ENCODE results near the gene ARX. TPM values are rescaled to one million over a fixed set of nuclear protein-coding genes. Genes with fewer than 3 reads are reported as not detected.

ARX gene
- total RNA-seq, 2 donors from 2014 or later = 1.0 TPM; not detected in 1

DNA sequence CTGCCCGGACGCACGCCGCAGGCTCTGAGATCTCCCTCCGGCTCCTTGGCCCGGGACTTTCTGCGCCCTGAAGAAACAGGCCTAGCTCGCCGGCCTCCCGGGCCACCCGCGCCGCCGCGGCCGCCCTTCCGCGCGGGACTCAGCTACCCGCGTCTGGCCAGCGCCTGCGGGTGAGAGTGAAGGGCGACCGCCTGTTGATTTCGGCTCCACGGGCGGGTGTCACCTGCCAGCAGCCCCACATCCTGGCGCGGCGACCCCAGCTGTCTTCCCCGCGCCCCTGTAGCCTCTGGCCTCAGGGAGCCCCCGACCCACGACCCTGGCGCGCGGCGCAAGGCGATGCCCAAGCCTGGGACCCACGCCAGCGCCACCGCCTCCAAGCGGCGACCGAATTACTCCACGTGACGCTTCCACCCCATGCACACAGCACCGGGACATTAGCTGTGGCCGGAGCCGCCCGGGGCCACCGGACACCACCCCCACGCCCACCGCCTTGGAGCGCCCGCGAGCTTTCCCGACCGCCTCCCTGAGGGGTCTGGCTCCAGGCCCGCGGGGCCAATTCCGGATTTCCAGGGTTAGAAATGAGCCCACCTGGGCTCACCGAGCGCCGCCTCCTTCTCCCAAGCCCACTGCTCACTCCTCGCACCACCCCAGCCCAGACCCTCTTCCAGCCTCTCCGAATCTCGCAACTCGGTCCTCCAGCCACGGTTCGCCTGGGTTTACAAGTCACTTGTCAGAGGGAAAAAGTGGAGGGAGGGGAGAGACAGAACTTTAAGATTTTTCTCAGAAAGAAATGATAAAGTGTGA lies 10.2 kb downstream of the ARX start:
- TF ChIP-seq POLR2A (IDR thresholded peaks at IDR 0.05) = no peak
- TF ChIP-seq, protein P1, sequence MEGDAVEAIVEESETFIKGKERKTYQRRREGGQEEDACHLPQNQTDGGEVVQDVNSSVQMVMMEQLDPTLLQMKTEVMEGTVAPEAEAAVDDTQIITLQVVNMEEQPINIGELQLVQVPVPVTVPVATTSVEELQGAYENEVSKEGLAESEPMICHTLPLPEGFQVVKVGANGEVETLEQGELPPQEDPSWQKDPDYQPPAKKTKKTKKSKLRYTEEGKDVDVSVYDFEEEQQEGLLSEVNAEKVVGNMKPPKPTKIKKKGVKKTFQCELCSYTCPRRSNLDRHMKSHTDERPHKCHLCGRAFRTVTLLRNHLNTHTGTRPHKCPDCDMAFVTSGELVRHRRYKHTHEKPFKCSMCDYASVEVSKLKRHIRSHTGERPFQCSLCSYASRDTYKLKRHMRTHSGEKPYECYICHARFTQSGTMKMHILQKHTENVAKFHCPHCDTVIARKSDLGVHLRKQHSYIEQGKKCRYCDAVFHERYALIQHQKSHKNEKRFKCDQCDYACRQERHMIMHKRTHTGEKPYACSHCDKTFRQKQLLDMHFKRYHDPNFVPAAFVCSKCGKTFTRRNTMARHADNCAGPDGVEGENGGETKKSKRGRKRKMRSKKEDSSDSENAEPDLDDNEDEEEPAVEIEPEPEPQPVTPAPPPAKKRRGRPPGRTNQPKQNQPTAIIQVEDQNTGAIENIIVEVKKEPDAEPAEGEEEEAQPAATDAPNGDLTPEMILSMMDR (IDR thresholded peaks at IDR 0.05) = no peak

DNA sequence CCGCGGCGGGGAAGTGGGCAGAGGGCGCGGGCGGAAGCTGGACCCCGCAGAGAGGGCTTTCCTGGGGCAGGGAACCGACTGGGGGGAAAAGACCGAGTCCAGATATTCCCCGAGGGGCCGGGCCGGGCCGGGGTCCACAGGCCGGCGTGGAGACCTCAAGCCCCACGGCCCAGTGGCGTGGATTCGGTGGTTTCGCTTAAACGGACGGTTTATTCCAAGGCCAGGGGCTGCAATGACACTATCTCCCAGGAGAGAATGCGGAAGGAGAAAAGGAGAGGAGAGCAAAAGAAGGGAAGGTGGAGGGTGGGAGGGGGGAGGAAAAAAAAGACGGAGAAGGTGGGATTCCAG lies 10.8 kb downstream of the ARX start:
- intact Hi-C loops (cut with DNase I) = no loop called here
- ATAC-seq = no peak
- H3K9me3 ChIP-seq = no peaks in the 10 kb centered on the region
- no peak for DNase-seq
- no peaks in the 10 kb centered on the region for H3K36me3 ChIP-seq (replicated peaks in 1 of 2; ENCODE audit: insufficient read depth in 1 of 2, low read depth in 2 of 2)
- H3K27ac ChIP-seq = no peak overlapping the region
- no peak overlapping the region for H3K4me3 ChIP-seq
- H3K27me3 ChIP-seq = no peaks in the 10 kb centered on the region
- no peak for TF ChIP-seq POLR2A (IDR thresholded peaks at IDR 0.05)
- TF ChIP-seq, protein P1 (IDR thresholded peaks at IDR 0.05) = no peak
- 0 to 5% methylated on average over 4 to 8 of the region's 23 CpGs for WGBS, 2 donors
- H3K4me1 ChIP-seq = peaks cover 25% of the 10 kb centered on the region

More for the DNA sequence above, 10.2 kb downstream of the ARX start:
- ATAC-seq (no peak), DNase-seq (no peak)
- Histone ChIP-seq H3K4me3 (no peak overlapping the region), H3K27me3 (no peaks in the 10 kb centered on the region), H3K9me3 (no peaks in the 10 kb centered on the region), H3K4me1 (peaks cover 25% of the 10 kb centered on the region), H3K36me3 (replicated peaks in 1 of 2; ENCODE audit: insufficient read depth in 1 of 2, low read depth in 2 of 2) (no peaks in the 10 kb centered on the region), H3K27ac (no peak overlapping the region)
- 5 to 27% methylated on average over 6 to 38 of the region's 72 CpGs for WGBS, 2 donors
- intact Hi-C loops (cut with DNase I) = no loop called here

GRCh38 chrX:25004485-25005032 lies 11.2 kb downstream of the ARX start:
- Histone ChIP-seq H3K4me3 (no peak overlapping the region), H3K4me1 (peaks cover 25% of the 10 kb centered on the region), H3K27me3 (no peaks in the 10 kb centered on the region), H3K36me3 (replicated peaks in 1 of 2; ENCODE audit: insufficient read depth in 1 of 2, low read depth in 2 of 2) (no peaks in the 10 kb centered on the region), H3K9me3 (no peaks in the 10 kb centered on the region), H3K27ac (no peak overlapping the region)
- intact Hi-C loops (cut with DNase I) = no loop called here
- WGBS, 2 donors = 2 to 26% methylated on average over 5 to 36 of the region's 59 CpGs
- no peak for TF ChIP-seq POLR2A (IDR thresholded peaks at IDR 0.05)
- TF ChIP-seq, protein P1 (IDR thresholded peaks at IDR 0.05) = no peak
- peak; percentile 18 for ATAC-seq
- no peak for DNase-seq

DNA sequence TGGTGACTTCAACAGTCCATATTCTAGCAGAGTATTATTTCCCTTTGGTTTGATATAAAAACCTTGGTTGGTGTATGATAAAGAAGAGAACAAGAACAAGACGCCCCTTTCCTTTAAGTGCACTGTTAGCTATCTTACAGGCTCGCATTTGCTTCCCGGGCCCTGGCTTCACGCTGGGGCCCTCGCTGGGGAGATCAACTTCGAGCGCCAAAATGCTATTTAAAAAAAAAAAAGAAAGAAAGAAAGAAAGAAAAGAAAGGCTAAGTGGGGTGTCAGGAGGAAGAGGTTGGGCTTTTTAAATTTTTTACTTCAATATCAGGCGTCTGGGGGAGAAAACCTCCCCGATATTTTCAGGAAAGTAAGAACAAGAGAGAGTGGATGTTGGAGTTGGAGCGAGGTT lies 11.7 kb downstream of the ARX start:
- intact Hi-C loops (cut with DNase I) = no loop called here
- no peak for DNase-seq
- H3K27me3 ChIP-seq = no peaks in the 10 kb centered on the region
- 21 to 47% methylated on average over 10 of the region's 10 CpGs for WGBS, 2 donors
- no peak overlapping the region for H3K27ac ChIP-seq
- no peak overlapping the region for H3K4me3 ChIP-seq
- H3K4me1 ChIP-seq = peaks cover 25% of the 10 kb centered on the region
- H3K9me3 ChIP-seq = no peaks in the 10 kb centered on the region
- no peaks in the 10 kb centered on the region for H3K36me3 ChIP-seq (replicated peaks in 1 of 2; ENCODE audit: insufficient read depth in 1 of 2, low read depth in 2 of 2)
- no peak for TF ChIP-seq POLR2A (IDR thresholded peaks at IDR 0.05)
- TF ChIP-seq, protein P1 (IDR thresholded peaks at IDR 0.05) = no peak
- no peak for ATAC-seq

Data from body of pancreas (tissue), 4 donors.